Stimulated activated CD4-positive, alpha-beta T cell treated with anti-CD3 and anti-CD28 coated beads, Interleukin-15, amount 100 ng/mL, for 48 hours (primary cell): ENCODE data around the gene FOSL2.

Source experiments
- DNase-seq, 2 donors: peaks; one replicate each; pipeline ENCODE4 v3.0.0-alpha.2; 2020; ENCODE audit warnings: low read depth in 2 of 2

FOSL2 gene

DNA sequence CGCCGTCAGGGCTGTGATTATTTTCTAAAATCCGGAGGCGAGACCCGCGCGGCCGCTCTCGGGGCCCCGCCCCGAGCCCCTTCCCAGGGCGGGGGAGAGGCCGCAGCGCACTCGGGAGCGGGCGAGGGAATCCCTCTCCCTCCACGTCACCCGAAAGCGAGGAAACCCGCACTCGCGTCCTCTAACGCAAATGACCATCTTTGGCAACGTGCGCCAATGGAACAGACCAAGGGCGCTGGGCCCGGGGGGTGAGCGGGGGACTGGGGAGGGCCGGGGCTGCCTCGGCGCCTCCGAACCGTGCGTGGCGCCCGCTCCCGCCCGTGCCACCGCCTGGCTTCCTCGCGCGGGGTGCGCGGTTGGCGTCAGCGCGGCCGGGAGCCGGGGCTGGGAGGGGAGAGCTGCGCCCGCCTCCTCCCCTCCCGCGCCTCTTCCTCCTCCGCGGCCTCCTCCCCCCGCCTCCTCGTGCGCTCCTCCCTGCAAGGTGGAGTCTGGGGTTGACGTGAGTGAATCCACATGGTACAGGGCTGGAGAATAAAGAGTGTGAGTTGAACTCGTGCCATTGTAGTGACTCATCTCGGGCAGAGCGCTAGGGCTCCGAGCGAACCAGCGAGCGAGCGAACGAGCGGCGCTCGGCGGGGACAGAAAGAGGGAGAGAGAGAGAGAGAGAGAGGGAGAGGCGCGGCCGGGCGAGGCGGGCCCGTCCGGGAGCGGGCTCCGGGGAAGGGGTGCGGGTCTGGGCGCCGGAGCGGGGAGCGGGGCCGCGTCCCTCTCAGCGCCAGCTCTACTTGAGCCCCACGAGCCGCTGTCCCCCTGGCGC, at the start of gene FOSL2:
Gene FOSL2, plus strand, starts transcription at position 562 of the 817 bp plus-strand sequence. CDS start 863 bp downstream, outside the sequence.
- peak; percentile 91 to 93 for DNase-seq

DNA sequence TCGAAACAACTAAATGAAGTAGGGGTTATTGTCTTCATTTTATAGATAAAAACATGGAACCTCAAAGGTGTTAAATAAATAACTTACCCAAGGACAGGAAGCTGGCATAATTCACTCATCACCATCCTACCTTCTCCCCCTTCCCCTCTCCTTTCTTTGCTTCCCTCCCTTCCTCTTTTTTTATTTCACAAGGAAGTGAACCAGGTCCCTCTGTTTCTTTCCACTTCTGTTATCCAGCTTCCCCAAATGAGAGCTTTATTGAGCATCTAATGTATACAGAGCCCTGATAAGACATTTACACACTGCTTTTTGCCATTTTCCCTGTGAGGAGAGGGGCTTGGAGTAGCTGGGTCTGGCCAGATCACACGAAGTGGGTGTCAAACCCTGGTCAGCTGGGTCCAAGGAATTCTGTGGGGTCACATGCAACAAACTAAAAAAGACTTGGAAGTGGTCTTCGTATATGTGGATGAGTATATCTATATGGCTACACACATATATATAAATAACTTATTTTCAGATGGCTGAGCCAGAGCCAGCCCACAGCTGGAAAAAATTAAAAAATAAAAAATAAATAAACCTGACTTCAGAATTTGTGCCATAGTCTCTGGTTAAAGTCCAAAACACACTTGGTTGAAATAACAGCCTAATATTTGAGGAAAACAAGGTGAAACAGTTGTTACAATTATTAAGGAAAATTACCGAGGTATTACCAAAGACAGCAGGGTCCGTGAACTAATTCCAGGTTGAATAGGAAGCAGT, 49.3 kb upstream of the FOSL2 start:
- DNase-seq: no peak

DNA sequence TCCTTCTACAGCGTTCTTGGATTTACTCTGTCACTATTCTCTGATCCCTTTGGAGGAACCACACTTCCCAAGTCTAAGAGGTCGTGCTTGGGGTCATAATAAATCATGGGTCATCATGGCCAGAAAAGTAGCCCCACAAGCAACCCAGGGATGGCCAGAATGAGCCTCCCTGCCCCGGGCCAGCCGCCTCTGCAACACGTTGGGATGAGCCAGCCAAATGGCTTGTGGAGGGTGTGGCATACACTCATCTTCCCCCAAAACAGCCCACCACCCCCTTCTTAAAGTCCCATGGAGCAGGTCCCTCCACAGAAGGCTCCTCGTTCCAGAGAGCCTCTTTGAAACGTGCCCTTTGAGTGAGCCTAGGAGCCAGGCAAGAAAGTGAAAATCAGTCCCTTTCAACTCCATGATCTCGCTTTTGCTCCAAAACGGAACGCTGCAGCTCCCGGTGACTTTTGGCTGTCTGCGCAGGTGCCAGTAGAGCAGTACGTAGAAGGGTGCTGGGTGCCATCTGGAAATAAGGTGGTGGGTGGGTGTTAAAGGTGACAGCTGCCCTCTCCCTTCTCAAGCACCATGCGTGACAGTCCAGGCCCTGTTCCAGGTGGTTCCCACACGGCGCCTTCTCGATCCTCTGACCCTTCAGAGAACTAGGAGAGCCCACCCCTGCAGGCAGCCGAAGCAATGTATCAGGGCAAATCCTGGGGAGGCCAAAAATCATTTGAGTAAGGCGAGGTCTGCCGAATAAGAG, 48.5 kb upstream of the FOSL2 start:
- DNase-seq: no peak

DNA sequence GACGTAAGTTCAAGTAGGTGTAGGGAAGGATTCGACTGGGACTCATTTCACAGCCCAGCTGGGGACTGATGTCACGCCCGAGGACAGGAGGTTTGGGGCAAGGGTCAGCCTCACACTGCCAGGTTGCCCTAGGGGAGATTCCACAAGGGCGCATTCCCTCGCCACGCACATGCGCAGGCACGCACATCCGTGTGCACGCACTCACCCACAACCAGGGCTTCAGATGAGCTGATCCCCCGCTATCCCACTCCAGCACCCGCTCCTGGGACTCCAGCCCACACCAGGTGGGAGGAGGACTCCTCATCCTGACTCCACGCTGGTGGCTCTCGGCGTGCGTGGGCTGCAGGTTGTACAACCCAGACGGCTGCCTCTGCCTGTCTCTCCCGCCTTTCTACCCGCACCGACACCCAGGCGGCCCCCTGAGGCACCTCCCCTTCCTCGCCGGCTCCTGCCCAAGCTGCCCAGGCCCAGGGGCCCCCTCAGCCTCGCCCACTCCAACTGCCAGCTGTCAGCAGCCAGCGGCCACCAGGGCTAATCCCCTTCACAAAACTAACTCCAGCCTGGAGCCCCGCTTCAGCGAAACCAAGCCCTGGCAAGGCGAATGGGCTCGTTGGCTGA, 47.8 kb upstream of the FOSL2 start:
- no peak for DNase-seq

DNA sequence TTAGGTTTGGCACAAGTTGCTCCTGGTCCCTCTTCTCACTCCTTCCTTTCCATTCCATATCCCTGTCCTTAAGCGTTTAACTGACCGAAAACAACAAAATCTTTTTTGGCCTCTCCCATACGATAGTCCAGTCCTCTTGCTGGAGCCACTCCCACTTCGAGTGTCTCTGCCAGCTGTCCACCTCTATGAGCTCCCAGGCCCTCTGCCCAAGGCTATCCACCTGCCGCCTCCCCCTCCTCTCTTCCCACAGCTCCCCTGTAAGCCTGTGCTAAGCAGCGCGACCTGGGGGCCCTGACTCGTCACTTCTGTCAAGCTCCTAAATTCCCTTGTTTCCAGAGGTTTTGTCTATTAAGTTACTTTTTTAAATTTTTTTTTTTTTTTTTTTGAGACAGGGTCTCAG, 47.0 kb upstream of the FOSL2 start:
- no peak for DNase-seq

DNA sequence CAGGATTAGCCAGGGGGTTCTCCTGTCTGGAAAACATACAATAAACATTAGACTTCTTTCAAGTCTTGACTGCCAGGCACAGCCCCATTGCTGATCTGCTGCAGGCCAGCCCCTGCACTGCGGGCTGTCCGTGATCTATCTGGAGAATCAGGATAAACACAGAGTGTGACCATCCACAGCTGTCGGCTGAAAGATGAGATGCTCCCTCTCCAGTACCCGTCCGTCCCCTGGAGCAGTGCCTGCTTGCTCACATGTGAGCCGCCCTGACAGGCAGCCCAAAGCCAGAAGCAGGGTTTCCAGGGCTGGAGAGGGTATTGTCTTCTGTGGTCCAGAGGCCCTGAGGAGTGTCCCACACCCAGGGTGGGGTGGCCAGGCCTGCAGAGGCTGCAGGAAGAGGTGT, 46.1 kb upstream of the FOSL2 start:
- DNase-seq: no peak

DNA sequence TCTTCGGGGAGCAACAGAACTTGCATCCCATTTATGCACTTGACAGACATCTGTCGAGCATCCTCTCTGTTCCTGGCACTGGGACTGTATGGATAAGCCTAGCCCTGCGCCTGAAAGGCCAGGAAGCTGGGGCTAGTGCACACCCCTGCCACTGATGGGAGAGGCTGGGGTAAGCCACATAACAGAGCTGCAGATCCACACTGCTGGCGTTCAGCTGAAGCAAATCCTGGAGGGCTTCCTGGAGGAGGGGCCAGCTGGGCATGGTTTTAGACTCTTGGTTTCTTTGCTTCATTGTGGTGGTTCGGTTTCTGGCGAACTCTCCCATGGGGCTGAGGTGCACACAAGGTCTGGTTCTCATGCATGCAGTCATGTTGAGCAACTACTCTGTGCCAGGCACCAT, 45.5 kb upstream of the FOSL2 start:
- no peak for DNase-seq

DNA sequence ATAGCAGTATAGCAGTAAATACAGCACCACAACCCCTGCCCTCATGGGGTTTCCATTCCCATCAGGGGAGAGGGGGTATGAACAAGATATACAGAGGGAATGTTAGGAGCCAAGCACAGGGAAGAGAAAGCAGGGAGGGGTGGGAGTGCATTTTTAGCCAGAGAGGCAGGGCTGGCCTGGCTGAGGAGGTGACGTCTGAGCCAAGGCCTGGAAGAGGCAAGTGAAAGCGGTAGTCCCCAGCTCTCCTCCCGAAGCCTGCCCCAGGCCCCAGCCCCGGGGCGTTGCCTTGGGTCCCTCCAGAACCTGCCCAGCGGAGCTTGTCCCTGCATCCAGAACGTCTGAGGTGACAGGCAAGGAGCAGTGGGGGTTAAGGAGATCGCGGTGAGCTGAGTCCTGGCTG, 45.1 kb upstream of the FOSL2 start:
- DNase-seq: no peak

DNA sequence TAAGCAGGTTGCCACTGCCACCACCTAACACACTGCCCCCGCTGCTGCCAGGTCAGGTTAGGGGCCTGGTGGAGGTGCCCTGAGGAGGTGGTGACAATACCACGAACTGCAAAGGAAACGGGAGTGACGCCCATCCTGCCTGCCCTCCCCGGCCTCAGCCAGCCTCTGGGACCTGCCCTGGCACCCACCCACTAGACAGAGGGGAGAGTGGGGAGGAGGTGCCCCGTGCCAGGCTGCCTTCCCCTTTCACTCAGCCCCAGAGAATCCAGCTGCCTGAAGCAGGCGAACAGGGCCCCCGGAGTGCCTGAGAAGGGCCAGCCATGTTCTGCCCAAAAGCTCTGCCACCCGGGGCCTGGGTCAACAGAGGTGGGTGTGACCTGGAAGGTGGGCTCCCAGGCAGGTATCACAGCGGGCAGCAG, 44.5 kb upstream of the FOSL2 start:
- DNase-seq: no peak

DNA sequence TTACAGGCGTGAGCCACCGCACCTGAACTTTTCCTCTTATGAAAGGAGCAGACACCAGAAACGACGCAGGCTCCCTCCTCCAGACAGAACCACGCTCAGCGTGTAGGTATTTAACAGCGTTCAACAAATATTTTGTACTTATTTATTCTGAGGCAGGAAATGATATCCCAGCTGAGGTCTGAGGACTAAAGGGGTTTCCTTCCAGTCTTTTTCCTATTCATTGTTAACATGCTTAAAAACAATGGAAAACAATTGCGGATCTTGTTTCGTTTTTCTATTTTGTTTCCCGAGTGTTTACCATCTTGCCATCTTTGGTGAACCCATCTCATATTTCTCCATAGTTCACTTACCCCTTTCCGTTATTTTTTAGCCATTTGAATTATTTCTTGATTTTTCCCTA, 43.7 kb upstream of the FOSL2 start:
- no peak for DNase-seq

DNA sequence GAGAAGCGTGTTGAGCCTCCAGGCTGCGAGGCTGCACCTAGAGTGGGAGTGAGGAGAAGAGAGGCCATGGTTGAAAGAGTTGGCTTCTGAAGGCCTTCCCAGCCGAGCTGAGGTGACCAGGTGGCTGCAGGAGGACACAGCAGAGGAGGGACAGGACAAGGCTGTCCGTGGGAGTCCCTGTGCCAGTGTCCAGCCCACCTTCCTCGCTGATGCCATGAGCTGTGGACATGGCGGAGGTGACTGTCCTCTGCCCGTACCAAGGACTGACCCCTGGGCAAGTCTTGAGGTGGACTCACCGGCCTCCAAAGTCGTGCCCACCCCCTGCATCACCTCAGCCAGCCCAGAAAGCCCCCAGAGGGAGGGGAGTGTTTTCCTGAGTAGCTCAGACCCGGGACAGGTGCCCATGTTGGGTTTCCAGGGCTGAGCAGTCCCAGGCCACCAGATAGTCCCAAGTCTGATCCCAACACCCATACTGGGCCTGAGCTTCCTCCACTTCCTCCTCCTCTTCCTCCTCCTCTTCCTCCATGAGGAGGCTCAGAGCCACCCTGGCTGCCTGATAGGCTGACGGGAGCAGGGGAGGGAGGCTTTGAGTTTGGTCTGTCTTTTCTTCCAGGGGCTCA, 43.0 kb upstream of the FOSL2 start:
- DNase-seq: no peak

DNA sequence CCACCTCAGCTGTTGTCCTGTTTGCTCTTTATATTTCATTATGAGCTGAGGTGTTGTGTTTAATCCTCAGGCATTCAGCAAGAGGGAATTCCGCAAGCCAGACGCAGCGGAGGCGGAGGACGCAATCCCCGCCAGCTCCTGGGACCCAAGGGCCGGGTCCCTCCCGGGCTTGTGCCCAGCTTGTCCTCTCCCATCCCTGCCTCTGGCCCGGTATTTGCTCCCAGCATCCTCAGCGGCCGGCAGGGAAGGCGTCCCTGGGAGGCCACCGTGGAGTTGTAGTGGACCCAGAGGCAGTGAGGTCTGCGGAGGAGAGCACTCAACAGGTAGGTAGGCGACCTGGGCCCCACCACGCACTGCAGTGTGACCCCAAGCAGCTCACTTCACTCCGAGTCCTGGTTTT, 42.5 kb upstream of the FOSL2 start:
- DNase-seq: no peak

DNA sequence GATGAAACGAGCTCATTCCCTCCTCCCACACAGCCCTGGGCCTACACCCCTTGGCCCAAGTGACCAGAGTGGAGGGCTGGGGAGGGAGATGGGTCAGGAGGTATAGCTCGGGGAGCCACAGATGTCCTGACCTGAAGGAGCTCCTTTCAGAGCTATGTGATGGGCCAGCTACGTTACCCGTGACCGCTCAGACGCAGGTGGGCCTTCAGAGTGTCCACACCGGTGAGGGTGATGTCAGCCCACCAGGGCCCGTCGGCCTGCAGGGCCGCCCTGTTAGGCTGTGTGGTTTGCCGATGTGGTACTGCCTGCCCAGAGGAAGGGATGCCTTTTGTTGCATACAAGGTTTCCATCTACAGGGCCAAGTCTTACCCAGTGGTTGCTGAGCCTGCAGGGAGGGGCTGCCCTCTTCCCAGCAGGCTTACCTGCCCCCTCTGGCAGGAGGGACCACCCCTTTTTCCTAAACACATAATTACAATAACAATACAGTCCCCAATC, 41.8 kb upstream of the FOSL2 start:
- no peak for DNase-seq

DNA sequence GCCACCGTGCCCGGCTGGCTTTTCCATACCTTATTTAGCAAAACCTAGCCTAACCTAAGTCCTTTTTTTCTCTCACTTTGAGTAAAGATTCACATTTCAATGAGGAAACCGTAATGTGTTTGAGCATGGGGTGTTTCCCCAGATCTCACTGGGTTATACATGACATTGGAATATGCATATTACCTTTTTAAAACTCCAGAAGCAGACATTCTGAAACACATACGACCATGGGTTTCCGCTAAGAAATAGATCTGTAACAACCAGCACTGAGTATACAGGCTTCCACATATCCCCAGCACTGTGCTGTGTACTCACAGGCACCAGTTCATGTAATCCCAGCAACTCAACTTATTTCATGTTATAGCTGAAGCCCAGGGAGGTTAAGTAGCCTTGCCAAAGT, 41.0 kb upstream of the FOSL2 start:
- no peak for DNase-seq

DNA sequence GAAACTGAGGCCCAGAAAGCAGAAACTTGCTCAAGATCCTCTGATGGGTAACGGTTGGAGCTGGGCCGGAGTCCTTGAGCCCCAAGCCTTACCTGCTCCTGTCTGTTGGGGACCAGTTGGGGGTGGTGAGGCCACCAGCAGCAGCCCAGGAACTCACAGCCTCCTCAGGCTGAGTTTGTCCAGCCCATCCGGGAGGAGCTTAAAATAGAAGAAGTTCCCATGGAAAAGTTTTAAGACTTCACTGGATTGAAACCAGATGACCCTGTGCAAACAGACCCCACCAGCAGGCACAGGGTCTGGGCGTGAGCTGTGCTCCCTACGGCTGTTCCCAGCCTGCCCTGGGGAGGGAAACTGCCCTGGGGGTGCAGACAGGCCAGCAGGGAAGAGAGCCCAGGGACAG, 40.6 kb upstream of the FOSL2 start:
- DNase-seq: no peak

DNA sequence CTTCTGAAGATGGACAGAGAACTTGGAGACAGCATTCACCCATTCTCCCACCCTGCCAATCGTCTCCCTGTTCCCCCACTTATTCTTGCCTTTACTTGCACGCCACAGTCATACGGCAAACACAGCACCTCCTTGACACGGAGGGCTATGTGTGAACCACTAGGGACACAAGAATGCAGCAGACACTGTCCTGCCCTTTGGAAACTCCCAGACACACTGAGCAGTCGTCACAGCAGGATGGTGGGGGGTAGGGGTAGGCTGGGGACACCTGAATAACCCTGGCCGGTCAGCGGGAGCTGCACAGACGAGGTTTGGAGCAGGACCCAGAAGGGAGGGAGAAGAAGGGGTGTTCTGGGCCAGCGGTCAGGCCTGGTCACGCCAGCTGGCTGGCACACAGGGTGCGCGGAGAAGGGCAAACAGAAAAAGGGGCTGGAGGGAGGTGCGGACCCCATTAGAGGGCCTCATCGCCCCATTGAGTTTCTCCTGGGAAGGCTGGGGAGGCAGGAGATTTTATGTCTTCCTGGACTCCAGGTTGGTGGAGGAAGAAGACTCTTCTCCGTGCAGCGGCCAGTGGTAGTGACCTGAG, 40.0 kb upstream of the FOSL2 start:
- DNase-seq: no peak

DNA sequence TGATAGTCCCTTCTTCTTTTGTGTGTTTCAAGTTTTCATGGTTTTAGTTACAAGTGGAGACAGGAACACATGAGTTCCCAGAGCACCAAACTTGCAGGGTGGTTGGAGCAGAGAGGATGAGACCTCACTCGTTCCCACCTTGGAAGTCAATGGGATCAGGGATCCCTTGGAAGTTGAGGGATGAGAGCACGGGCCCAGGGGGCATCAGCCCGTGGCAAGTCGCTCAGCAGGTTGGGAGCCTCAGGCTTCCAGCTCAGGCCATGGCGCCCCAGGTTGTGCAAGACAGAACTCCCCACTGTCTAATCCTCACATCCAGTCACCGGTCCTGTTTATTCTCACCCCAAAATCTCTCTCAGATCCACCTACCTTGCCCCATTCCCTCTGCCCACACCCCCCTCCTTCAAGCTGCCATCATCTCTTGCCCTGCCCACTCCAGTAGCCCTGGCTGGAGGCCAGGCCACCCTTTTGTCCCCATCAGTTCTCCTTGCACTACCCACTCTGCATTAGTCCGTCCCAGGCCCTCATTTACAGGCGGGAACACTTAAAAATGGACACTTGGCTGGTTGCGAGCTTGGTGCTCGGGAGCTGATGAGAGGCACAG, 37.6 kb upstream of the FOSL2 start:
- DNase-seq: no peak

DNA sequence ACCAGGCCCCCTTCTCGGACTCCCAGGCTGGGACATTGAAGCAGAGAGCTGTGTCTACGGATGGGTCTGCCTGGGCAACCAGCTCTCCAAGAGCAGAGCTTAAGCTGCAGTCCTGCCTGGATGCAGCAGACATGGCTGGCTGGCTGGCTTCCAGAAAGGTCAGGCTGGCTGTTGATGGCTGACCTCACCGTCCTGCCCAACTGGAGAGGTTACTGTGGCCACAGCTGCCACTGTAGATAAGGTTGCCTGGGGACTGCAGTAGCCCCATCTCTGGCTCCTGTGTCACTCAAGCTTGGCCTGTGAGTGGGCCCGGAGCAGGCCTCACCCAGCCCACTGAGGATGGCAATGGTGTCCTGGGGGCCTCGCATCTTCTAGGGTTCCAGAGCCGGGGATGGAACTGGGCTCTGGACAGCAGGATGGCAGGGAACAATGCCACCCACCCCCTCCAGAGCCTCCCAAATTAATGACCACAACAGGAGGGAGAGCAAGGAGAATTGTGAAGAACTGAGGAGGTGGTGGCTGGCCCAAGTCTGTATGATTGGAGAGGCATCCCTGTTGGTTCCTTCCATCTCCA, 37.0 kb upstream of the FOSL2 start:
- no peak for DNase-seq

DNA sequence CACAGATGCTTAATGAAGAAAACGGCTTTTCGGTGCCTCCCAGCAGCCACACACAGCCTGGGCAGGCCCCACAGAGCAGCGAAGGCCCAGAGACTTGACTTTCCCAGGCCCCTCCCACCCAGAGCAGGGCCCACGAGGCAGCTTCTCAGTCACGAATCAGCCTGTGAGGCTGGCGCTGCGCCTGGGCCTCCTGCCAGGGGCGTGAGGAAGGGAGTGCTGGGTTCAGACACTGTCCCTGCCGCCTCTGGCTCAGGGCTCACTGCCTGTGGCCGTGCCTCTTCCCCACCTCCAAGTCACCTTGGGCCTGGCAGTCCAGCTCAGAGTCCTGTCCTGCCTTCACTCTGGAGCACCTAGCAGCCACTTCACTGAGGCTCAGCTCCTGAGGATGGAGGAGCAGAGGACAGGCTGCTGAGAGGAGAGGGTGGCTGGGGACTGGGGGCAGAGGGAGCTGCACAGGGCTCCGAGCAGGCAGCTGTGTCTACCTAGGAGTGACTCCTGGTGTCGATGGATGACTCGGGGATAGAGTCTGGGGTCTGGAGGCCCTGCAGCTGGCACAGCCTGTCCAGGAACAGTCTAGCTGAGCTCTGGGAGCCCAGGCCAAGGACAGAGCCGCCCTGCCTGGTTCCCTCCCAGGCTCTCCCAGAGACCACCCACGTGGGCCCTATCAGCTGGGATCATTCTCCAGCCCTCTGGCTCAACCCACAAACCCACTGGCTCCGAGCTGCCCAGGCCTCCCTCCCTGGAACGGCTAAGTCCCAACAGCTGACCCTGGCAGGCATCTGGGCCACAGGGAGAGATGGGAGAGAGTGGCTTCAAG, 36.4 kb upstream of the FOSL2 start:
- DNase-seq: no peak
